Coronary artery (tissue), 2 donors: ENCODE results near the gene ZNF32.
A peak's percentile ranks its signal among the peaks of the same experiment; 100 is the strongest.
"Not testable (repeated sequence)": the region's sequence is repeated elsewhere in the genome, so short reads cannot be mapped to it uniquely, and the experiment has no call there.

ENCODE experiments used
- DNase-seq: peaks from one replicate; pipeline ENCODE4 v3.0.0-alpha.2; 2017; ENCODE audit warnings: low spot score
- H3K27ac ChIP-seq, 2 donors: fragments of 200-600 bp; sonication (generic); one replicate each; pipeline ENCODE4 v1.5.1; 2016 to 2019
- H3K4me3 ChIP-seq: fragments of 200-600 bp; sonication (generic); 2 replicates; pipeline ENCODE4 v1.5.1; 2016; ENCODE audit warnings: mild to moderate bottlenecking, moderate library complexity
- TF ChIP-seq, protein P1 (sequence below): fragments of 200-600 bp; sonication (generic); IDR thresholded peaks from one replicate; pipeline ENCODE4 v1.5.1; 2019; ENCODE audit warnings: antibody characterized with exemption

Gene ZNF32

DNA sequence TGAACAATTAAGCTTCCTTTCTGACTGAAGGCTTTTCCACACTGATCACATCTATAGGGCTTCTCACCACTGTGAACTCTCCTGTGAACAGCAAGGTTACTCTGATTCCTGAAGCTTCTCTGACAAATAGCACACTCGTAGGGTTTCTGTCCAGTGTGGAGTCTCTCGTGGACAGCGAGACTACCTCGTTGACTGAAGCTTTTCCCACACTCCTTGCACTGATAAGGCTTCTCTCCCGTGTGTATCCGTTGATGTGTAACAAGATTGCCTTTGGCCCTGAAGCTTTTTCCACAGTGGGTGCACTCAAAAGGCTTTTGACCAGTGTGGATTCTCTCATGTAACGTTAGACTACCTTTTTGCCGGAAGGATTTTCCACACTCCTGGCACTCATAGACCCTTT, 4.4 kb downstream of the ZNF32 start:
- Histone ChIP-seq H3K27ac (no peak overlapping the region), H3K4me3 (peak overlapping the region; percentile 29)
- no peak for DNase-seq
- TF ChIP-seq, protein P1, sequence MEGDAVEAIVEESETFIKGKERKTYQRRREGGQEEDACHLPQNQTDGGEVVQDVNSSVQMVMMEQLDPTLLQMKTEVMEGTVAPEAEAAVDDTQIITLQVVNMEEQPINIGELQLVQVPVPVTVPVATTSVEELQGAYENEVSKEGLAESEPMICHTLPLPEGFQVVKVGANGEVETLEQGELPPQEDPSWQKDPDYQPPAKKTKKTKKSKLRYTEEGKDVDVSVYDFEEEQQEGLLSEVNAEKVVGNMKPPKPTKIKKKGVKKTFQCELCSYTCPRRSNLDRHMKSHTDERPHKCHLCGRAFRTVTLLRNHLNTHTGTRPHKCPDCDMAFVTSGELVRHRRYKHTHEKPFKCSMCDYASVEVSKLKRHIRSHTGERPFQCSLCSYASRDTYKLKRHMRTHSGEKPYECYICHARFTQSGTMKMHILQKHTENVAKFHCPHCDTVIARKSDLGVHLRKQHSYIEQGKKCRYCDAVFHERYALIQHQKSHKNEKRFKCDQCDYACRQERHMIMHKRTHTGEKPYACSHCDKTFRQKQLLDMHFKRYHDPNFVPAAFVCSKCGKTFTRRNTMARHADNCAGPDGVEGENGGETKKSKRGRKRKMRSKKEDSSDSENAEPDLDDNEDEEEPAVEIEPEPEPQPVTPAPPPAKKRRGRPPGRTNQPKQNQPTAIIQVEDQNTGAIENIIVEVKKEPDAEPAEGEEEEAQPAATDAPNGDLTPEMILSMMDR, result no peak

DNA sequence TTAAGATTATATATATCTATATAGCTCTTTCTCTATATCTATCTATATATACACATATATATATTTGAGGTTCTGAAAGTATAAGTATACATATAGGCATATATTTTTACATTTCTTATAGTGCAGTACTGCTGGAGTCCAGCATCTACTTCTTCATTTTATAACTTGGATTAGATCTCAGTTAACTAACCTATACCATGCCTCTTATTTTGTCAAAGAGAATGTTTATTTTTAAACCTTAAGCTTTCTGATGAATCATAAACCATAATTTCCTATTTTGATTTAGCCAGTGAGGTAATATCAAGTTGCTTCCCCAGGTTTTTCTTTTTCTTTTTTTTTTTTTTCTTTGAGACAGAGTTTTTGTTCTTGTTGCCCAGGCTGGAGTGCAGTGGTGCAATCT, 8.1 kb downstream of the ZNF32 start:
- H3K4me3 ChIP-seq, result no peak overlapping the region
- TF ChIP-seq, protein P1, result no peak
- DNase-seq, result no peak
- no peak overlapping the region for H3K27ac ChIP-seq

DNA sequence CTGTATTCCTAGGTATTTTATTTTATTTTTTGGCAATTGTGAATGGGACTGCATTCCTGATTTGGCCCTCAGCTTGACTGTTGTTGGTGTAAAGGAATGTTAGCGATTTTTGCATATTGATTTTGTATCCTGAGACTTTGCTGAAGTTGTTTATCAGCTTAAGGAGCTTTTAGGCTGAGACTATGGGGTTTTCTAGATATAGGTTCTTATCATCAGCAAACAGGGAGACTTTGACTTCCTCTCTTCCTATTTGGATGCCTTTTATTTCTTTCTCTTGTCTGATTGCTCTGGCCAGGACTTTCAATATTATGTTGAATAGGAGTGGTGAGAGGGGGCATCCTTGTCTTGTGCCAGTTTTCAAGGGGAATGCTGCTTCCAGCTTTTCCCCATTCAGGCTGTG, 12.9 kb downstream of the ZNF32 start:
- H3K27ac ChIP-seq, DNase-seq, H3K4me3 ChIP-seq: not testable (repeated sequence)

DNA sequence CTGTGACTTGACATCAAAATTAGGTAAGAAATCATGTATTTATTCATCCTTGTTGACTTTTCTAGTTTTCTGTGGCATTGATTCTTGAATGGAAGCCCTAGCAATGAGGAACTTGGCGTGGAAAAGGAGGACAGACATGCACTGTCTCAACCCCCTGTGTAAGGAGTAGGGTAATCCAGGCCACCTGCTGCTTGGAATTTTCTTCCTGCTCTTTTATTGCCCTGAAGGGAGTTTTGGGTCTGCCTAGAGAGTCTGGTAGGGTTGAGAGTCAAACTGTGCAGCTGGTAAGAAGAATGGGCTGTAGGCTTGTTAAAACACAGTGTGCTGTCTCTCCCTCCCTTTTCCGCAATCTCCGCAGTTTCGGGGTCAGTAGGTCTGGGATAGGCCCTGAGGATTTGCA, 19.7 kb downstream of the ZNF32 start:
- no peak for DNase-seq
- TF ChIP-seq, protein P1, result no peak
- no peak overlapping the region for H3K27ac ChIP-seq
- H3K4me3 ChIP-seq, result no peak overlapping the region

DNA sequence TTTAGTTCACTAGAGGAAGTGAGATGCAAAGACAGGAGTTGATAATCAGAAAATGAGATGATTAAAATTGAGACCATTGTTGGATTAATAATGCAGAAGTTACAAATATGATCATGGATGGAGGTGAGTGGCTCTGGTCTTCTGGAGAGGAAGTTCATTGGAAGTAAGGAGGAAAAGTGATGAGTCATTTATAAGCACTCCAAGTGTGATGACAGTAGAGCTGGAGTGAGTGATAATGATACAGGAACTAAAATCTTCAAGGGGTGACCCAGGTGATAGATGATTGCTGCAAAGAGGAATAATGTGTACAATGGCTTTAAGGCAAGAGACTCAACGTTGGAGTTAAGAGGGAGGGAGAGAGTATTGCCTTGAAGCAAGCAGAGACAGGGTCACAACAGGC, 20.7 kb downstream of the ZNF32 start:
- Histone ChIP-seq H3K27ac (no peak overlapping the region), H3K4me3 (no peak overlapping the region)
- TF ChIP-seq, protein P1, result no peak
- no peak for DNase-seq

DNA sequence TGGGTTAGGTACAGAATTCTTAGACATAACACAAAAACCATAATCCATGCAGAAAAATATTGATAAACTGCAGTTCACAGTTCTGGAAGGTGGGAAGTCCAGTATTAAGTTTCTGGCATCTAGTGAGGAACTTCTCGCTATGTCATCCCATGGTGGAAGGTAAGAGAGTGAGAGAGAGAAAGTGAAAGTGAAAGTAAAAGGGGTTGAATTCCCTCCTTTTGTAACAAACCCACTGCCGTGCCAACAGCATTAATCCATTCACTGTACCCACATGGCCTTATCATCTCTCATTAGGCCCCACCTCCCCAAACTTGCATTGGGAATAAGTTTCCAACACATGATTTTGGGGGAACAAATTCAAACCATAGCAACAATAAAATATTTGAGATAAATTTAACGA, 25.3 kb downstream of the ZNF32 start:
- TF ChIP-seq, protein P1, result no peak
- DNase-seq, result no peak
- peak overlapping the region; percentile 60 for H3K4me3 ChIP-seq

DNA sequence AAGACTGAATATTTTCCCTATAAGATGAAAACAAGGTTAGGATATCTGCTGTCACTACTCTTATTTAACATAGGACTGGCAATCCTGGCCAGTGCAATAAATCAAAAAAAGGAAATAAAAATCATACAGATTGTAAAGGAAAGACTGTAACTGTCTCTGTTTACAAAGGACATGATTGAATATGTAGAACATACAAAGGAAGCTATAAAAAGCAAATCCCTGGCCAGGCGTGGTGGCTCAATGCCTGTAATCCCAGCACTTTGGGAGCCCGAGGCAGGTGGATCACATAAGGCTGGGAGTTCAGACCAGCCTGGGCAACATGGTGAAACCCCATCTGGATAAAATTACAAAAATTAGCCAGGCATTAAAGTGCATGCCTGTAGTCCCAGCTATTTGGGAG, 26.6 kb downstream of the ZNF32 start:
- H3K4me3 ChIP-seq, result no peak overlapping the region
- TF ChIP-seq, protein P1, result no peak
- H3K27ac ChIP-seq, result no peak overlapping the region
- no peak for DNase-seq

More for the DNA sequence above, 25.3 kb downstream of the ZNF32 start:
- H3K27ac ChIP-seq, result no peak overlapping the region

DNA sequence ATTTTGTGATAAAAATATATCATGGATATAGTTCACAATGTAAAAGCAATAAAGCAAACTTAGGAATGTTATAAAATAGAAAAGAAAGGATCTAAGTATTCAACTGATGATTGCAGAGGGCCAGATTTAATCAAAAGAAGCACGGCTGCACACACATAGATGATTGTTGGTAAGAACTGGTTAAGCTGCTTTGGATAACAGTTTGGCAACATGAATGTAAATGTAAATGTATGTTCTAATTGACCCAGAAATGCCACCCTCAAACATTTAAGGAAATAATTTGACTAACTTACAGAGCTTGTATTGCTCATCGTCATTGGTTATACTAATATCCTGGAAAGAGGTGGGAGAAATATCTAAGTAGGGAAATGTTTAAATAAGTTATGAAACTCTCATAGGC, 29.3 kb downstream of the ZNF32 start:
- TF ChIP-seq, protein P1, result no peak
- H3K4me3 ChIP-seq, result no peak overlapping the region
- no peak for DNase-seq
- no peak overlapping the region for H3K27ac ChIP-seq
